T-helper 2 cell treated with Interferon-gamma antibody and Interleukin-4, amounts not matched to agents 100 ng/mL and 5 ng/mL, for 36 hours (primary cell): ENCODE measurements around the gene KRT83. TPM values are rescaled to one million over a fixed set of nuclear protein-coding genes. Genes with fewer than 3 reads are reported as not detected.

ENCODE experiments used
- intact Hi-C: fragments of 100-400 bp; cut with micrococcal nuclease; formaldehyde crosslinking; loops from one replicate; pipeline ENCODE4 v1.15.1; 2023
- total RNA-seq: library from RNA; stranded (reverse); gene quantifications from 2 replicates; pipeline ENCODE4 v1.2.3, GENCODE V29; 2022

The KRT83 gene
- total RNA-seq, result not detected in 2 replicates

GRCh38 chr12:52320784-52321400 lies at the start of gene KRT83:
Gene KRT83, minus strand, starts transcription at chr12:52321398. Its CDS starts 63 bp downstream, at chr12:52321335.
- intact Hi-C loops, result no loop called here

- intact Hi-C loops, result no loop called here
Measured at GRCh38 chr12:52369809-52370208, 48.6 kb upstream of the KRT83 start.

- intact Hi-C loops, result no loop called here
Measured at GRCh38 chr12:52369211-52369610, 48.0 kb upstream of the KRT83 start.

GRCh38 chr12:52368508-52368907 lies 47.3 kb upstream of the KRT83 start:
- intact Hi-C loops, result no loop called here

- intact Hi-C loops, result no loop called here
Measured at GRCh38 chr12:52367876-52368275, 46.7 kb upstream of the KRT83 start.

GRCh38 chr12:52366738-52367485 lies 45.7 kb upstream of the KRT83 start, which contains the start of gene KRT85:
Gene KRT85, minus strand, starts transcription at chr12:52367481. Its CDS starts 76 bp downstream, at chr12:52367405.
- intact Hi-C loops, result no loop called here

GRCh38 chr12:52364901-52365489 lies 43.8 kb upstream of the KRT83 start:
- intact Hi-C loops, result no loop called here

GRCh38 chr12:52364061-52364460 lies 42.9 kb upstream of the KRT83 start:
- intact Hi-C loops, result no loop called here

- intact Hi-C loops, result no loop called here
Measured at GRCh38 chr12:52363111-52363679, 42.0 kb upstream of the KRT83 start.

GRCh38 chr12:52362118-52362726 lies 41.0 kb upstream of the KRT83 start:
- intact Hi-C loops, result no loop called here

- intact Hi-C loops, result no loop called here
Measured at GRCh38 chr12:52361553-52361952, 40.4 kb upstream of the KRT83 start.

GRCh38 chr12:52360663-52361271 lies 39.6 kb upstream of the KRT83 start:
- intact Hi-C loops, result no loop called here

GRCh38 chr12:52360106-52360662 lies 39.0 kb upstream of the KRT83 start:
- intact Hi-C loops, result no loop called here

- intact Hi-C loops, result no loop called here
Measured at GRCh38 chr12:52359621-52360061, 38.4 kb upstream of the KRT83 start.

GRCh38 chr12:52358575-52359350 lies 37.6 kb upstream of the KRT83 start:
- intact Hi-C loops, result no loop called here

GRCh38 chr12:52356762-52357580 lies 35.8 kb upstream of the KRT83 start:
- intact Hi-C loops, result no loop called here

GRCh38 chr12:52356031-52356761 lies 35.0 kb upstream of the KRT83 start:
- intact Hi-C loops, result no loop called here

- intact Hi-C loops, result no loop called here
Measured at GRCh38 chr12:52355176-52355575, 34.0 kb upstream of the KRT83 start.

- intact Hi-C loops, result no loop called here
Measured at GRCh38 chr12:52354200-52354599, 33.0 kb upstream of the KRT83 start.
